ENCODE data around the gene VWA2.

Gene VWA2

DNA sequence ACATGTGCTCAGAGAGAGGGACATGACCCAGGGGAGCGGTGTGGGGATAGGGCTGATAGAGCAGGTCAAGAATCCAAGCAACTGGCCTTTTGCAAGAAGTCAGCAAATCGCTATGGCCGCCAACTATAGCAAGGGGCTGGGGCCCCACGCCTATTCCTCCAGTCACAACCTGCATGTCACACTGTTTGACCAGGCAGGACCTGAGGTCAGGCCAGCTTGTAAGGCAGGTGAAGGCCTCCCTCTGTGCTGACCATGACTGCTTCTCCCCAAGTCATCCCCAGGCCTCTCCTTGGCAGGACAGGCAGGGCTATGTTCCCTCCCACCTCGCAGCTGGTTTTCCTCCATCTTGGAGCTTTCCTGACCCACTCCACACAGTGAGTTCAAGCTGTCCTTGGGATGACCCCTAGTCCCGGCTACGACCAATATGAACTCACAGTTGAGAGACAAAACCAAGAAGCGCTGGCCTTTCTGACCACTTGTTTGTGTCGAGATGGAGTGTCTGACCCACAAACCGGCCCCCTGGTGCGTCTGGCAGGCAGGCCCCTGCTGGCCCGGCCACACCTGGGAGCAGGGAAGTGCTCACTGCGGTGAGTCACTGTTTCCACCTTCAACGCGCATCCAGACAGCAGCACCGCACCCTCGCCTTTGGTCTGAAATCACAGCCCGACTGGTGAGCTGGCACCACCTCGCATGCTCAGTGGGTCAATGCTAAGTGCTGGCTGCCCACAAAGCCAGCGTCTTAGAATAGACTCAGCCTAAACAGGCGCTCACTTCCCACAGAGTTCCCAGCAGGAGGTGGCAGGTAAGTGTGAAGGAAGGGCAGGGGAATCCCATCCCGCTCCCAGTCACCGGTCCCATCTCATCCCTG lies 81.4 kb downstream of the VWA2 start:
- no peaks in the 10 kb centered on the region for H3K9me3 ChIP-seq (ENCODE audit: control insufficient read depth, insufficient read depth, low read depth, low read length)
- TF ChIP-seq TCF7L2 (IDR thresholded peaks at IDR 0.05; ENCODE audit: borderline replicate concordance, low read depth, low read length), result no peak
- TF ChIP-seq ZIC2 (tag by site-specific recombination; IDR thresholded peaks at IDR 0.05), result 0 out of 2 replicates have a peak, but pooled peaks have one; percentile 8
- no peak for TF ChIP-seq BCL11A (tag by site-specific recombination; IDR thresholded peaks at IDR 0.05; ENCODE audit: low read depth)
- POLR2A ChIA-PET, result no interaction called here
- no peak overlapping the region for H3K27ac ChIP-seq (ENCODE audit: extremely low read depth, low read depth, low read length)
- no peaks in the 10 kb centered on the region for H3K36me3 ChIP-seq (ENCODE audit: control insufficient read depth in 2 of 2, insufficient read depth in 1 of 2, low read length in 2 of 2)
- H3K4me1 ChIP-seq (ENCODE audit: control insufficient read depth, insufficient read depth, low read length), result no peaks in the 10 kb centered on the region
- CTCF ChIA-PET, result interaction anchor here (0.7 to 2.2 kb wide), 3 partner anchors 16 to 383 kb away, joined by 3 to 12 read pairs (median 6); no protein-coding TSS in a partner anchor
- H3K4me3 ChIP-seq (ENCODE audit: low read depth, low read length), result no peak overlapping the region

GRCh38 chr10:114322344-114322743 lies 83.3 kb downstream of the VWA2 start:
- Histone ChIP-seq H3K9me3 (ENCODE audit: control insufficient read depth, insufficient read depth, low read depth, low read length) (no peaks in the 10 kb centered on the region), H3K27ac (ENCODE audit: extremely low read depth, low read depth, low read length) (no peak overlapping the region), H3K36me3 (ENCODE audit: control insufficient read depth in 2 of 2, insufficient read depth in 1 of 2, low read length in 2 of 2) (no peaks in the 10 kb centered on the region), H3K4me1 (ENCODE audit: control insufficient read depth, insufficient read depth, low read length) (no peaks in the 10 kb centered on the region), H3K4me3 (ENCODE audit: low read depth, low read length) (no peak overlapping the region)
- ChIA-PET CTCF (interaction anchor here (1.2 kb wide), 1 partner anchor 18 kb away, joined by 3 read pairs; no protein-coding TSS in a partner anchor), POLR2A (no interaction called here)
- TF ChIP-seq, protein P1, sequence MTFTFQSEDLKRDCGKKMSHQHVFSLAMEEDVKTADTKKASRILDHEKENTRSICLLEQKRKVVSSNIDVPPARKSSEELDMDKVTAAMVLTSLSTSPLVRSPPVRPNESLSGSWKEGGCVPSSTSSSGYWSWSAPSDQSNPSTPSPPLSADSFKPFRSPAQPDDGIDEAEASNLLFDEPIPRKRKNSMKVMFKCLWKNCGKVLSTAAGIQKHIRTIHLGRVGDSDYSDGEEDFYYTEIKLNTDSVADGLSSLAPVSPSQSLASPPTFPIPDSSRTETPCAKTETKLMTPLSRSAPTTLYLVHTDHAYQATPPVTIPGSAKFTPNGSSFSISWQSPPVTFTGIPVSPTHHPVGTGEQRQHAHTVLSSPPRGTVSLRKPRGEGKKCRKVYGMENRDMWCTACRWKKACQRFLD (tag by site-specific recombination; IDR thresholded peaks at IDR 0.05), result no peak
- TF ChIP-seq ZNF341 (tag by site-specific recombination; IDR thresholded peaks at IDR 0.05; ENCODE audit: low read depth) (no peak), TCF7L2 (IDR thresholded peaks at IDR 0.05; ENCODE audit: borderline replicate concordance, low read depth, low read length) (no peak), ZNF510 (tag by site-specific recombination; IDR thresholded peaks at IDR 0.05; ENCODE audit: insufficient replicate concordance) (no peak), ZNF335 (tag by site-specific recombination; conservative IDR thresholded peaks at IDR 0.05) (no peak), ZNF423 (tag by site-specific recombination; IDR thresholded peaks at IDR 0.05) (no peak), PRDM4 (tag by site-specific recombination; IDR thresholded peaks at IDR 0.05) (no peak), HOXD13 (CRISPR knock-in tag; IDR thresholded peaks at IDR 0.05; ENCODE audit: borderline replicate concordance) (no peak)

- no peaks in the 10 kb centered on the region for H3K9me3 ChIP-seq (ENCODE audit: control insufficient read depth, insufficient read depth, low read depth, low read length)
- CTCF ChIA-PET, result interaction anchor here (1.2 kb wide), 1 partner anchor 19 kb away, joined by 3 read pairs; no protein-coding TSS in a partner anchor
- TF ChIP-seq ZBTB21 (tag by site-specific recombination; IDR thresholded peaks at IDR 0.05) (no peak), ZNF416 (tag by site-specific recombination; IDR thresholded peaks at IDR 0.05) (no peak), ZNF473 (tag by site-specific recombination; IDR thresholded peaks at IDR 0.05) (no peak), ZNF354C (tag by site-specific recombination; IDR thresholded peaks at IDR 0.05; ENCODE audit: borderline replicate concordance, low read depth) (no peak), ZNF404 (tag by site-specific recombination; IDR thresholded peaks at IDR 0.05) (no peak), MZF1 (tag by site-specific recombination; IDR thresholded peaks at IDR 0.05; ENCODE audit: borderline replicate concordance) (no peak), ZNF777 (tag by site-specific recombination; IDR thresholded peaks at IDR 0.05; ENCODE audit: borderline replicate concordance) (no peak), BCL11A (tag by site-specific recombination; IDR thresholded peaks at IDR 0.05; ENCODE audit: low read depth) (no peak), ZNF843 (tag by site-specific recombination; IDR thresholded peaks at IDR 0.05) (no peak), ZNF133 (tag by site-specific recombination; IDR thresholded peaks at IDR 0.05) (no peak)
- TF ChIP-seq, protein P2, sequence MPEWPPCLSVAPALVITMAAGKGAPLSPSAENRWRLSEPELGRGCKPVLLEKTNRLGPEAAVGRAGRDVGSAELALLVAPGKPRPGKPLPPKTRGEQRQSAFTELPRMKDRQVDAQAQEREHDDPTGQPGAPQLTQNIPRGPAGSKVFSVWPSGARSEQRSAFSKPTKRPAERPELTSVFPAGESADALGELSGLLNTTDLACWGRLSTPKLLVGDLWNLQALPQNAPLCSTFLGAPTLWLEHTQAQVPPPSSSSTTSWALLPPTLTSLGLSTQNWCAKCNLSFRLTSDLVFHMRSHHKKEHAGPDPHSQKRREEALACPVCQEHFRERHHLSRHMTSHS (tag by site-specific recombination; IDR thresholded peaks at IDR 0.05), result no peak
- TF ChIP-seq, protein P3, sequence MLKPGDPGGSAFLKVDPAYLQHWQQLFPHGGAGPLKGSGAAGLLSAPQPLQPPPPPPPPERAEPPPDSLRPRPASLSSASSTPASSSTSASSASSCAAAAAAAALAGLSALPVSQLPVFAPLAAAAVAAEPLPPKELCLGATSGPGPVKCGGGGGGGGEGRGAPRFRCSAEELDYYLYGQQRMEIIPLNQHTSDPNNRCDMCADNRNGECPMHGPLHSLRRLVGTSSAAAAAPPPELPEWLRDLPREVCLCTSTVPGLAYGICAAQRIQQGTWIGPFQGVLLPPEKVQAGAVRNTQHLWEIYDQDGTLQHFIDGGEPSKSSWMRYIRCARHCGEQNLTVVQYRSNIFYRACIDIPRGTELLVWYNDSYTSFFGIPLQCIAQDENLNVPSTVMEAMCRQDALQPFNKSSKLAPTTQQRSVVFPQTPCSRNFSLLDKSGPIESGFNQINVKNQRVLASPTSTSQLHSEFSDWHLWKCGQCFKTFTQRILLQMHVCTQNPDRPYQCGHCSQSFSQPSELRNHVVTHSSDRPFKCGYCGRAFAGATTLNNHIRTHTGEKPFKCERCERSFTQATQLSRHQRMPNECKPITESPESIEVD (tag by site-specific recombination; IDR thresholded peaks at IDR 0.05), result no peak
- TF ChIP-seq, protein P4, sequence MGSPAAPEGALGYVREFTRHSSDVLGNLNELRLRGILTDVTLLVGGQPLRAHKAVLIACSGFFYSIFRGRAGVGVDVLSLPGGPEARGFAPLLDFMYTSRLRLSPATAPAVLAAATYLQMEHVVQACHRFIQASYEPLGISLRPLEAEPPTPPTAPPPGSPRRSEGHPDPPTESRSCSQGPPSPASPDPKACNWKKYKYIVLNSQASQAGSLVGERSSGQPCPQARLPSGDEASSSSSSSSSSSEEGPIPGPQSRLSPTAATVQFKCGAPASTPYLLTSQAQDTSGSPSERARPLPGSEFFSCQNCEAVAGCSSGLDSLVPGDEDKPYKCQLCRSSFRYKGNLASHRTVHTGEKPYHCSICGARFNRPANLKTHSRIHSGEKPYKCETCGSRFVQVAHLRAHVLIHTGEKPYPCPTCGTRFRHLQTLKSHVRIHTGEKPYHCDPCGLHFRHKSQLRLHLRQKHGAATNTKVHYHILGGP (tag by site-specific recombination; IDR thresholded peaks at IDR 0.05), result no peak
These were observed 84.0 kb downstream of the VWA2 start for GRCh38 chr10:114323023-114323422.

More at GRCh38 chr10:114323023-114323422, 84.0 kb downstream of the VWA2 start:
- Histone ChIP-seq H3K27ac (ENCODE audit: extremely low read depth, low read depth, low read length) (no peak overlapping the region), H3K4me3 (ENCODE audit: low read depth, low read length) (no peak overlapping the region), H3K36me3 (ENCODE audit: control insufficient read depth in 2 of 2, insufficient read depth in 1 of 2, low read length in 2 of 2) (no peaks in the 10 kb centered on the region), H3K4me1 (ENCODE audit: control insufficient read depth, insufficient read depth, low read length) (no peaks in the 10 kb centered on the region)
- POLR2A ChIA-PET, result no interaction called here
